ENCODE measurements around the gene EEFSEC.

The EEFSEC gene

DNA sequence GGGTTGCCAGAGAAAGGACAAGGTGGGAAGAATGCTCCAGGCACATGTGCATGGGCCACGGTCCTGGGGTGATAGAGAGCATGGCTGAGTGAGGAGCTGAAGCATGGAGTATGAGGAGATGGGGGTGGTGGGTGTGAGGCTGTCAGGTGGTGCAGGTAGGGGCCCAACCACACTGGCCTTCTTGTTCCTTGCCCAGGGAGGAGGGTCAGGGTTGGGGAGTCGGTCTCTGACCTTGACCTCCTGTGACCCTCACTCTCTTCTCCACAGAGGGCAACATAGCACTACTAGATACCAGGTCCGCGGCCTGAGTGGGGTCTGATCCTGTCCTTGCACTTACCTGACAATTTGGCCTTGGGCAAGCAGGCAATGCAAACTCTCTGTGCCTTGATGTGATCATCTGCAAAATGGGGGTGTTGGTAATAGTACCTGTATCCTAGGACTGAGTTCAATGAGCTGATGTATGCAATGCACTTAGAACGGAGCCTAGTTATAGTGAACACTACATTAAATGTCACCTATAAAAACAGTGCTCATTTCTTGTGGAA is 75.2 kb downstream of the EEFSEC start:
- Mint-ChIP-seq H3K36me3 (ENCODE audit: low read depth) (peaks cover 5% of the 10 kb centered on the region), H3K27ac (no peak overlapping the region), H3K9me3 (no peaks in the 10 kb centered on the region), H3K27me3 (no peaks in the 10 kb centered on the region), H3K4me1 (no peaks in the 10 kb centered on the region), H3K4me3 (no peak overlapping the region)
- no peak for ATAC-seq
- DNase-seq: no peak

DNA sequence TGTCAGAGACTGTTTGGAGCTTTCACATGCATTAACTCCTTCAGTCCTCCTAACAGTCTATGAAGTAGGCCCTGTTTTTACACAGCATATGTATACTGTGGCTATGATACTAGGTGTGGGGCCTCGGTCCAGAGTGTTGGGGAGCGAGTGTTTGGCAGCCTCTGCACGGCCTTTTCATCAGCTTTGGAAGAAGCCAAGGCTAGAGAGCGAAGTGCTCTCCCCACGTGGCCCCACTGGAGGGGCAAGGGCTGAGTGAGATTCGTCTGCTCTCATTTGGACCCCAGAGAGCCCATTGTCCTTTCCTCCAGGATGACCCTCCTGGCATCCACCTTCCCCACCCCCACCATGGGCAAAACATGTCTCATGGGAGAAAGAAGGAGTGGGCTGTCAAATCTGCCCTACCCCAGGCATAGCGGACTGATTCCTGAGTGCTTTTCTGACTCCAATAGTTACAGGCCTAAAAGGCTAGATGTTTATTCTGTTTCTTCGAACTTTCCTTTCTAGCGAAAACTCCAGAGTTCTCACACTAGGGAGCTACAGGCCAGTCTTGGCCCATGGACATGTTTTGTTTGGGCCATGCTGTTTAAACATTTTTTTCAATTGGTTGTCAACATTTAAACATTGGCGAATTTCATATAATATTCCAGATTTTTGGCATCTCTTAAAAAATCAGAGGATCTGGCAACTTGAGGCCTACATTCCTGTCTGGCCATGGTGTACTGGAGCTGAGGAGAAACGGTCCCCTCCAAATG is 76.0 kb downstream of the EEFSEC start:
- H3K4me3 Mint-ChIP-seq: no peak overlapping the region
- no peaks in the 10 kb centered on the region for H3K9me3 Mint-ChIP-seq
- H3K36me3 Mint-ChIP-seq (ENCODE audit: low read depth): peaks cover 2% of the 10 kb centered on the region
- H3K4me1 Mint-ChIP-seq: no peaks in the 10 kb centered on the region
- no peaks in the 10 kb centered on the region for H3K27me3 Mint-ChIP-seq
- no peak for DNase-seq
- no peak for ATAC-seq
- no peak overlapping the region for H3K27ac Mint-ChIP-seq

DNA sequence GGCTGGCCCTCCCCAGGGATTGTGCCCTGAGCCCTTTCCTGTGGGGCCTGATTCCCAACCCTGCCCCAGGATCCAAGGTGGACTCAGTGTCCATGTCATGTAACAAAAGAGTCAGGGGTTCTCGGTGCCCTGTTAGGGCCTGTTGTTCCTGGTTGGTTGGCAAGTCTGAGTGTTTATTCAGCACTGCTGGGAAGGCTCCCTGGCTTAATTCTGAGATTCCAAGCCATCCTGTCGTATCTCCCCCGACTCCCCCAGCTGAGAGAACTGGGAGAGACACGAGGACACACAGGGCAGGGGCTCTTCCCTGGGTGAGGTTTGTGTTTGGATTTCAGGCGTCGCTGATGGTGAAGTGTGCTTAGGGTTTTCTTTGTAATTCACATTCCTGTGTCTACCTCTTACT is 78.3 kb downstream of the EEFSEC start:
- no peaks in the 10 kb centered on the region for H3K36me3 Mint-ChIP-seq (ENCODE audit: low read depth)
- H3K27ac Mint-ChIP-seq: no peak overlapping the region
- H3K27me3 Mint-ChIP-seq: no peaks in the 10 kb centered on the region
- H3K4me3 Mint-ChIP-seq: no peak overlapping the region
- no peaks in the 10 kb centered on the region for H3K9me3 Mint-ChIP-seq
- DNase-seq: no peak
- ATAC-seq: no peak
- H3K4me1 Mint-ChIP-seq: peaks cover 2% of the 10 kb centered on the region

- peaks cover 4% of the 10 kb centered on the region for H3K4me1 Mint-ChIP-seq
- H3K9me3 Mint-ChIP-seq: no peaks in the 10 kb centered on the region
- DNase-seq (no peak), ATAC-seq (no peak)
- no peaks in the 10 kb centered on the region for H3K27me3 Mint-ChIP-seq
- H3K4me3 Mint-ChIP-seq: no peak overlapping the region
- no peak overlapping the region for H3K27ac Mint-ChIP-seq
- H3K36me3 Mint-ChIP-seq (ENCODE audit: low read depth): no peaks in the 10 kb centered on the region
Measured at GRCh38 chr3:128232376-128233178, 79.3 kb downstream of the EEFSEC start.

- H3K9me3 Mint-ChIP-seq: no peaks in the 10 kb centered on the region
- no peak overlapping the region for H3K4me3 Mint-ChIP-seq
- DNase-seq: no peak
- H3K27ac Mint-ChIP-seq: no peak overlapping the region
- no peak for ATAC-seq
- H3K4me1 Mint-ChIP-seq: peaks cover 7% of the 10 kb centered on the region
- H3K36me3 Mint-ChIP-seq (ENCODE audit: low read depth): no peaks in the 10 kb centered on the region
- no peaks in the 10 kb centered on the region for H3K27me3 Mint-ChIP-seq
Measured at GRCh38 chr3:128235207-128235926, 82.1 kb downstream of the EEFSEC start.

- ATAC-seq: no peak
- Mint-ChIP-seq H3K27me3 (no peaks in the 10 kb centered on the region), H3K27ac (no peak overlapping the region), H3K4me1 (peaks cover 11% of the 10 kb centered on the region), H3K4me3 (no peak overlapping the region), H3K9me3 (no peaks in the 10 kb centered on the region), H3K36me3 (ENCODE audit: low read depth) (no peaks in the 10 kb centered on the region)
- no peak for DNase-seq
Measured at GRCh38 chr3:128236657-128237056, 83.4 kb downstream of the EEFSEC start.

GRCh38 chr3:128237348-128238183 is 84.3 kb downstream of the EEFSEC start:
- no peaks in the 10 kb centered on the region for H3K36me3 Mint-ChIP-seq (ENCODE audit: low read depth)
- DNase-seq (no peak), ATAC-seq (no peak)
- H3K9me3 Mint-ChIP-seq: no peaks in the 10 kb centered on the region
- H3K27me3 Mint-ChIP-seq: no peaks in the 10 kb centered on the region
- H3K27ac Mint-ChIP-seq: no peak overlapping the region
- H3K4me1 Mint-ChIP-seq: peaks cover 15% of the 10 kb centered on the region
- H3K4me3 Mint-ChIP-seq: no peak overlapping the region

GRCh38 chr3:128238184-128238489 is 84.9 kb downstream of the EEFSEC start:
- ATAC-seq: no peak
- H3K4me3 Mint-ChIP-seq: no peak overlapping the region
- no peak overlapping the region for H3K27ac Mint-ChIP-seq
- no peaks in the 10 kb centered on the region for H3K36me3 Mint-ChIP-seq (ENCODE audit: low read depth)
- H3K27me3 Mint-ChIP-seq: no peaks in the 10 kb centered on the region
- H3K4me1 Mint-ChIP-seq: peaks cover 20% of the 10 kb centered on the region
- DNase-seq: no peak
- H3K9me3 Mint-ChIP-seq: no peaks in the 10 kb centered on the region

- Mint-ChIP-seq H3K27ac (no peak overlapping the region), H3K9me3 (no peaks in the 10 kb centered on the region), H3K36me3 (ENCODE audit: low read depth) (no peaks in the 10 kb centered on the region), H3K4me3 (no peak overlapping the region), H3K4me1 (peaks cover 22% of the 10 kb centered on the region), H3K27me3 (no peaks in the 10 kb centered on the region)
- no peak for ATAC-seq
- DNase-seq: no peak
Measured at GRCh38 chr3:128239304-128239703, 86.0 kb downstream of the EEFSEC start.

DNA sequence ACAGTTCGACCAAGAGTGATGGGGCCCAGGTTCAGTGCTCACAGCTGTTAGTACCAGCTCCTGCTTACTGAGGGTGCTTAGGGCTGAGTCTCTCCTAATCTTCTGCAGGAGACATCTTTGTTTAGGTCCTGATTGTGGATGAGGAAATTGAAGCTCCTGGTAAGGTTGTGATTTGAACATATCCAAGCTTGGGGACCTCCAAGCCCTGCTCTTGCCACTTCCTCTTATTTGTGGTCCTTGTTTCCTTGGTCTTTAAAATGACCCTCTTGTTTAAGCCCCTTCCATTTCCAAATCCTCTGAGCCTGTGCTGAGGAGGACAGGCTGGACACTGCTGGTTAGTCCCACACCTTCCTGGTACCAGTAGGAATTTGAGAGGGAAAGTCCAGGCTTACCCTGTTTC is 87.0 kb downstream of the EEFSEC start:
- Mint-ChIP-seq H3K9me3 (no peaks in the 10 kb centered on the region), H3K27ac (no peak overlapping the region), H3K4me1 (peaks cover 22% of the 10 kb centered on the region), H3K36me3 (ENCODE audit: low read depth) (no peaks in the 10 kb centered on the region), H3K4me3 (no peak overlapping the region), H3K27me3 (no peaks in the 10 kb centered on the region)
- DNase-seq (no peak), ATAC-seq (no peak)

DNA sequence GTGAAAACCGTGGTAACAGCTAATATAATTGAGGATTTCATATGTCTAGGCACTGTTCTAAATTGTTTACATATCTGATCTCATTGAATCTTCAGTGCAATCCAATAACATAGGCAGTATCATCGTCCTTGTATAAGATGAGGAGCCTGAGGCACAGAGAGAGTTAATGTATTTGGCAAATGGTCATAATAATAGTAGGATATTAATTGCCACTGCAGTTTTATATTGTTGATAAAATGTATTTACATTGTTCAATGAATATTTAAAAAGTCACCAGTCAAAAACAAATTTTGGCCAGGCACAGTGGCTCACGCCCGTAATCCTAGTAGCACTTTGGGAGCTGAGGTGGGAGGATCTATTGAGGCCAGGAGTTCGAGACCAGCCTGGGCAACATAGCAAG is 88.5 kb downstream of the EEFSEC start:
- Mint-ChIP-seq H3K9me3 (no peaks in the 10 kb centered on the region), H3K27me3 (no peaks in the 10 kb centered on the region), H3K27ac (no peak overlapping the region), H3K4me3 (no peak overlapping the region), H3K36me3 (ENCODE audit: low read depth) (no peaks in the 10 kb centered on the region), H3K4me1 (peaks cover 19% of the 10 kb centered on the region)
- DNase-seq: no peak
- no peak for ATAC-seq

DNA sequence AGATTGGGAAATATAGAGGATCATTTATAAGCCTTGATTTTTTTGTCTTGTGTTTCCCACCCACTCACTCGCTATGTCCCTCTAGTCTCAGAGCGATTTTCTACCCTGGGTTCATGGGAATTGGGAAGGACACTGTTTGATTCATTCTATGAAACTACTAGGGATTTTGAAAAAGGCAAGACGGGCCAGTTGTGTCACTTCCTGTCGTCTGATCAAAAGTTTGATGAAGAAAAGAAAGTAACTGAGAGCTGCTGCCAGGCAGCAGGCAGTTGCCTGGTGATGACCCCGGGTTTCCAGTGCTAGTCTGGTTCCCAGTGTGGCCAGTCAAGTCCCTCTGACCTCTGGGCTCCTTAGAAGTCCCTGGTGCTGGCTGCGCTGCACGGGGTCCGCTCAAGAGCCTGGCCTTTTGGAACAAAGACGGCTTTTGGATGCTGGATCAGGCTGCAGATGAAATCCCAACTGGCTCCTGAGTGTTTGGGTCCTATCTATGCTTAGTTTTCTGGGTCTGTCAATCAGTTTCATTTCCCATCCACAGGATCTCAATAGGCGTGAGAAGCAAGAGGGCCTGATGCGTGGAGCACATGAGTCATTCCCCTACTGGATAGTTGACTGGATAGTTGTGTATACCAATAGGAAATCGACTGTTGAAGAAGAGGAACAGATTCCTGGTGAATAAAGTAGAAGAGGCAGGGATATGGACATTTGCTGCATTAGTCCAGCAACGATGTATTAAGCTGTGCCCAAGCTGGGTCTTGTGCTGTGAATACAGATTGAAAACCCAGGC is 89.7 kb downstream of the EEFSEC start:
- Mint-ChIP-seq H3K36me3 (ENCODE audit: low read depth) (peaks cover 11% of the 10 kb centered on the region), H3K4me3 (no peak overlapping the region), H3K4me1 (peaks cover 18% of the 10 kb centered on the region), H3K27me3 (no peaks in the 10 kb centered on the region), H3K27ac (peak overlapping the region; percentile 66), H3K9me3 (no peaks in the 10 kb centered on the region)
- ATAC-seq: peak; percentile 27
- DNase-seq: no peak

GRCh38 chr3:128243602-128244504 is 90.6 kb downstream of the EEFSEC start:
- no peak for ATAC-seq
- Mint-ChIP-seq H3K36me3 (ENCODE audit: low read depth) (peaks cover 15% of the 10 kb centered on the region), H3K4me1 (peaks cover 18% of the 10 kb centered on the region), H3K4me3 (no peak overlapping the region), H3K27ac (no peak overlapping the region), H3K27me3 (no peaks in the 10 kb centered on the region), H3K9me3 (no peaks in the 10 kb centered on the region)
- no peak for DNase-seq

Data from activated naive CD8-positive, alpha-beta T cell treated with anti-CD3 and anti-CD28 coated beads, Interleukin-2, amount 50 U/mL, for 24 hours (primary cell).